ENCODE data around the gene RINL.
"Not testable (repeated sequence)": the region's sequence is repeated elsewhere in the genome, so short reads cannot be mapped to it uniquely, and the experiment has no call there.

Gene RINL

DNA sequence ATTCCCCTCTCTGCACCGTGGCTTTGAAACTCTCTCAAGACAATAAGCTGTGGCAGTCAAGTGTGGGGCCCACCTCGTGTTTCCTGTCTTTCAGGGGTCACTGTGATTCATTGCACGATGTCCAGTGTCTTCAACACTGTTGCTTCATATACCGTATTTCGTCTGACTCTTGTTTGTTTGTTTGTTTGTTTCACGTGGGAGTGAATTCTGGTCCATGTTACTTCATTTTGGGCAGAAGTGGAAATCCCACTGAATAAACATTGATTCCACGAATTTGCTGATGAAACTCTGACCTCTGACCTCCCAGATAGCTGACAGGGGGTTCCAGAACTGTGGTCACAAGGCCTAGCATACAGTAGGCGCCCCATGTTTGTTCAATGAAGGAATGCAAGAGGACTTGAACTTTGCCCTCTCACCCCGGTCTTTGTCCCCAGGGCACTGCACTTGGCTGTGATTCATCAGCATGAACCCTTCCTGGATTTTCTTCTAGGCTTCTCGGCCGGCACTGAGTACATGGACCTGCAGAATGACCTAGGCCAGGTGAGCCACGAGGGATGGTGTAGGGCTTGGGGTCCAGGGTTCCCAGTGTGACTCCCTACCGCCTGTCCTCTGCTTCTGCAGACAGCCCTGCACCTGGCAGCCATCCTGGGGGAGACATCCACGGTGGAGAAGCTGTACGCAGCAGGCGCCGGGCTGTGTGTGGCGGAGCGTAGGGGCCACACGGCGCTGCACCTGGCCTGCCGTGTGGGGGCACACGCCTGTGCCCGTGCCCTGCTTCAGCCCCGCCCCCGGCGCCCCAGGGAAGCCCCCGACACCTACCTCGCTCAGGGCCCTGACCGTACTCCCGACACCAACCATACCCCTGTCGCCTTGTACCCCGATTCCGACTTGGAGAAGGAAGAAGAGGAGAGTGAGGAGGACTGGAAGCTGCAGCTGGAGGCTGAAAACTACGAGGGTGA is 26.8 kb upstream of the RINL start:
- DNase-seq = peak in 2 of 4 experiments; percentile 24 to 40

GRCh38 chr19:38901683-38902082 is 23.6 kb upstream of the RINL start:
- no peak for DNase-seq

- DNase-seq = peak in 3 of 4 experiments; percentile 13 to 19 (median 17)
Observed at GRCh38 chr19:38900743-38901190, 22.7 kb upstream of the RINL start.

- peak in 3 of 4 experiments; percentile 19 to 82 (median 78) for DNase-seq
Observed at GRCh38 chr19:38900202-38900629, 22.1 kb upstream of the RINL start.

DNA sequence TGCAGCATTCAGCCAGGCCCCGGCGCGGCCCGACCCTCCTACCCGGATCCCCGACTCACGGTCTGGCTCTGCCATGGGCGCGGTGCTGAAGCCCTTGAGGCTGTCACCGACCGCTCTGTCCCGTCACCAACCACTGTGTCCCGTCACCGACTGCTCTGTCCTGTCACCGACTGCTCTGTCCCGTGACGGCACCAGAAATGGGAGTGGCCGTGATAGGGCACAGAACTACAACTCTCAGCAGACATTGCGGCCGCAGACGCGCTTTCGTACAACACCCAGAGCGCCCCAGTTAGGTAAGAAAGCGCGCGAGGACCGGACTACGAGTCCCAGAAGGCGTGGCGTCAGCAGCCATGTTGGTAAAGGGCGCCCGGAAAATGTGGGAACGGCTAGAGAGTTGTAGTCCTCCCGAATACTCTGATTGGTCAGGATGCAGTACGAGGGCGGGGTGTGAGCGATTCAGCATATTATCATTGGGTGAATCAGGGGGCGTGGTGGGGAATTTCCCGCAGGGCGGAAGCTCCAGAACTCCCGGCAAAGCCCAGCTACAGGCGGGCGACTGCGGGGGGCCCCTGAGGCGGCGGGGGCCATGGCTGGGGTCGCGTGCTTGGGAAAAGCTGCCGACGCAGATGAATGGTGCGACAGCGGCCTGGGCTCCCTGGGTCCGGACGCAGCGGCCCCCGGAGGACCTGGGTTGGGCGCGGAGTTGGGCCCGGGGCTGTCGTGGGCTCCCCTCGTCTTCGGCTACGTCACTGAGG is 21.5 kb upstream of the RINL start, which contains the start of the genes NFKBIB and SIRT2:
Gene NFKBIB (plus strand): TSS at position 523 of the 755 bp plus-strand sequence. CDS start 64 bp downstream, at position 587.
Gene SIRT2 (minus strand): TSS at position 172 of the 755 bp plus-strand sequence. CDS start 97 bp downstream, at position 75.
- peak; percentile 100 for DNase-seq

DNA sequence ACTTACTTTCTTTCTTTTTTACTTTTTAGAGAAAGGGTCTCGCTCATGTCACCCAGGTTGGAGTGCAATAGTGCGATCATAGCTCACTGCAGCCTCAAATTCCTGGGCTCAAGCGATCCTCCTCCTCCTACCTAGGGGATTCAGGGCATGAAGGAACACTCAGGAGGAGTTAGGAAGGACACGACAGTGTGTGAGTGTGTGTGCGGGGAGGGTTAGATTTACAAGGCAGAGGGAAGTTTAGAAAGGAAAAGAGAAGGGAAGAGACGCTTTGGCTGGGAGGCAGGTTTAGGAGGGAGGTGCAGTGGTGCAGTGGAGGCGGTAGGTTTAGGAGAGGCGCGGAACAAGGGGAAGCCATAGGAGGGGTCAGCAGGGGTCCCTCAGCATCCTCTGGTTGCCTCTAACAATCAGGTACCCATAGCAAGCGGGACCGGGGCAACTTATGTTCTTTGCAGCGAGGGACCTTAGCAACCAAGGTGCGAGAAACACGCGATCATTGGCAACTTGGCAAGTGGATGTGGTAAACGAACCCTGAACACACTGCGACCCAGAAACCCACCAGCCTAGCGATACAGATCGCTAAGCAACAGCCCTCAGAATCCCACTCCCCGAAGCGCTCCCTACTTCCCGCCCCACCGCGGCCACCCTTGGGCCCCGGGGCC is 20.8 kb upstream of the RINL start:
- peak; percentile 14 to 45 (median 40) for DNase-seq

GRCh38 chr19:38894968-38895367 is 16.9 kb upstream of the RINL start:
- DNase-seq = no peak

GRCh38 chr19:38893341-38893771 is 15.3 kb upstream of the RINL start:
- no peak for DNase-seq

- DNase-seq = no peak
Observed at GRCh38 chr19:38892841-38893240, 14.8 kb upstream of the RINL start.

DNA sequence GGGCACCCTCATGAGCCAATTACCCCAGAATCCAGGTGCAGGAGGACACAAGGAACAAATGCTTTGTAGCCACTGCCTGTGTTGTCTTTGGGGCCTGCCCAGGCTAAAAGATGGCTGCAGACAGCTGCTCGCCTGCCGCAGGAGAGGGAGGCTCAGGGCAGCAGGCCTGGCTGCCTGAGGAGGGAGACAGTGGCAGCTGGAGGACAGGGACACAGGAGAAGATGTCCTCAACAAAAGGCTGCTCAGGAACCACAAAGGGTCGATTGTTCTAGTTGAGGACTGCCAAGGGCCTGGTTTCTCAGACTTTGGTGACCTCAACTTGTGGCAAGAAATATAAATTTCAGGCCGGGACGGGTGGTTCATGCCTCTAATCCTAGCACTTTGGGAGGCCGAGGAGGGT is 13.7 kb upstream of the RINL start:
- DNase-seq = no peak

DNA sequence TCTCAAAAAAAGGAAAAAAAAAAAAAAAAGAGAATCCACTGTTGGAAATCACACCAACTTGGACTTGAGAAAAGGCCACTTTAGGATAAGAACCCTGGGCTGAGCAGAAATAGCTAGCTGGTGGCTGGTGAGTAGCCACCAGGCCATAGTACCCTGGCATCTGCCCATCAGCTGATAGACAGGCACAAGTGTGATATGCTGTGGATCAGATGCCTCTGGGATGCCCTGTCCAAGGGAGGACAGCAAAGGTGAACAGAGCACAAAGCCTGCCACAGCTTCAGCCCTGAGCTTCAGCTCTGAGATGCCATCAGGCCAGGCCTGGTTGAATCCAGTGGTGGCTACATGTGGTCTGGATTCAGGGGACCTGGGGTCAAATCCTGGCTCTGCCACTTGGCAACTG is 12.6 kb upstream of the RINL start:
- no peak for DNase-seq

GRCh38 chr19:38889803-38890202 is 11.7 kb upstream of the RINL start:
- no peak for DNase-seq

DNA sequence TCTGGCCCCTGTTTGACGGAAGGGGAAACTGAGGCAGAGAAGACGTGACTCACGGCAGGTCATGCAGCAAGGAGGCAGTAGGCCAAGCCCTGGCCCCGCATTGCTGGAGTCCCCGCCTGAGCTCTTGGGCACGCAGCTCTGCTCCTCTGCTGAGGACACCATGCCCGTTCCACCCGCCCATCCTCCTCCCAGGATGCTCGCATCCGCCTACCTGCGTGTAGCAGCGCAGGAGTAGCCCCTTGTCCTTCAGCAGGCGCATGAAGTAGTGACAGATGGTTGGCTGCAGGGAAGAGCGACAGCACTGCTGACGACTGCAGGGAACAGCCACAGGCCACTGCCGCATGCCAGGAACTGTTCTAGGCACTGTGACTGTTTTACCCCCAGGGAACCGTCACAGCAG is 10.8 kb upstream of the RINL start:
- DNase-seq = no peak

GRCh38 chr19:38884691-38885090 is 6.6 kb upstream of the RINL start:
- not testable (repeated sequence) for DNase-seq

GRCh38 chr19:38883286-38883685 is 5.2 kb upstream of the RINL start:
- DNase-seq = no peak

GRCh38 chr19:38880882-38881609 is 3.0 kb upstream of the RINL start:
- no peak for DNase-seq

DNA sequence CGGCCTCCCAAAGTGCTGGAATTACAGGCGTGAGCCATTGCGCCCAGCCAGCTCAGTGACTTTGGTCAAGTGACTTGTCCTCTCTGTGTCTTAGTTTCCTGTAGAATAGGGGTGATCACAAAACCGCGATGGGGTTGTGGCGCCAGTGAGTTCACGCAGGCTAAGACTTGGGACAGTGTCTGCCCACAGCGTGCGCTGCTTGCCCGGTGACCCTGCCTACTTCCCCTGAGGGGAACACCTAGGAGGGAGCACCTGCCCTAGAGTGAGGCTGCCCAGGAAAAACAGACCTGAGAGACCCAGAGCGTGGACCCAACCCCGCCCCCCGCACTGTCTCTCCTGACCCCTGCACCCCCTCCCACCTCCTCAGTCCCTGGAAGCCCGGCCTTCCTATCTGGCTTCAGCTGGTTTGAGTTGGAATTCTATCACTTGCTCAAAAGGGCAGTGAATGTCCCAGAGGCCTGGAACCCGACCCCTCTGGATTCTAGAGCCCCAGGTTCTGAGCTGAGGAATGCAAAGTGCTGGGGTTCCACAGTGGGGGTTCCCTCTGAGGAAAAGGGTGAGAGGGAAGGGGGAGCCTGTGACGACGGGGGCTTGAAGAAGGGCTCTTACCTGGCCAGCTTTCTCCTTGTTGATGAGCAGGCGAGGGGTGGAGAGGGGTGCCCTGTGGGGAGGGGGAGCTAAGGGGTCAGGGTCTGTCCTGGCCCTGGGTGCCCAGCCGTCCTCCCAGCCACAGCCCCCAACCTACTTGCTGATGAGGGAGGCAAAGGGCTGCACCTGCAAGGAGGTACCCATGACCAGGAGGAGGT is 2.2 kb upstream of the RINL start:
- DNase-seq = no peak

- DNase-seq = no peak
Observed at GRCh38 chr19:38879400-38879751, 1.3 kb upstream of the RINL start.

DNA sequence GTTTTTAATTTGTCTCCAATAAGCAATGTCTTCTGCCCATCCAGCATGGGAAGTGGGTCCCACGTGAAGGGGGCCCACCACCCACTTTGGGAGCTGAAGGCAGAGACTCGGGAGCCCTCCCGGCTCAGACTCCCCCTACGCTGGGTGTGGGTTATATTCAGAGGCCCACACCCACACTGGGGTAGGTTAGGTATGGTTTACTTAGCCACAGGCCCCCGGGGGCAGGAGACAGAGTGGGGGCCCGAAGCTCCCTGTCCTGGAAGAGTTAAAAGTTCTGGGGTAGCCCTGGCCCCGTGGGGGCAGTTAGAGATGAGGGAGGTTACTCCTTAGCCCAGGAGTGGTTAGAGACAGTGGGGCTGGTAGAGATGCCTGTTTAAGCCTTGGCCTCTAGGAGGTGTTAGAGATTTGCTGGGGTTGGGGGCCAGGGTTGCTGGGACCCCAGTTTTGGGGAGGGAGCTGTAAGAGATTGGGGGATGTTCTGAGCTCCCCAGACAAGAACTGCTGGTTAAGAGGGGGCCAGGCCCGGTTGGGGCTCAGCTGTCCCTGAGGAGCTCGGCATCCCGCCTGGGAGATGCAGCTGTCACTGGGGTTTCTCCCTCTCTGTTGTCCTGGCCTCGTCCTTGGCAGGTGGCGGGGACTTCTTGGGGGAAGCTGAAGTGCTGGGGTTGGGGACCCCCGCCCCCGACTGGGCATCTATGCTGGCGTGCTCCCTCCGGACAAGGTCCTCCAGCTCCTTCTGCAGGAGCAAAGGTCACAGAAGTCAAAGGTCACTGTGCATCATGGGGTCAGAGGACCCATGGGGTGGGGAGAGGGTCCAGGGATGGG is 712 bp upstream of the RINL start:
- no peak for DNase-seq

Measured in suppressor macrophage (primary cell).